H9 (cell line): ENCODE data around the gene RRBP1. TPM values are rescaled to one million over a fixed set of nuclear protein-coding genes. Genes with fewer than 3 reads are reported as not detected.
"Not testable (repeated sequence)": the region's sequence is repeated elsewhere in the genome, so short reads cannot be mapped to it uniquely, and the experiment has no call there.

ENCODE experiments used
- DNase-seq: peaks from one replicate; pipeline ENCODE4 v3.0.0-alpha.2; 2017
- H2AFZ ChIP-seq: one replicate; pipeline ENCODE4 v1.6.1; 2013; ENCODE audit warnings: mild to moderate bottlenecking, low read length, control low read depth, moderate library complexity
- H2AK5ac ChIP-seq: 2 replicates; pipeline ENCODE4 v1.6.1; 2013; ENCODE audit warnings: low read length, control low read depth, mixed read lengths; ENCODE audit not compliant: insufficient read length
- H2BK120ac ChIP-seq: one replicate; pipeline ENCODE4 v1.6.1; 2013; ENCODE audit warnings: low read depth, mild to moderate bottlenecking, low read length, control low read depth, inconsistent platforms; ENCODE audit not compliant: poor library complexity, severe bottlenecking
- H2BK12ac ChIP-seq: 2 replicates; pipeline ENCODE4 v1.6.1; 2013; ENCODE audit warnings: low read length, control low read depth, mixed read lengths, low read depth; ENCODE audit not compliant: insufficient read length
- H2BK15ac ChIP-seq: 2 replicates; pipeline ENCODE4 v1.6.1; 2013; ENCODE audit warnings: low read depth, low read length, control low read depth
- H2BK20ac ChIP-seq: one replicate; pipeline ENCODE4 v1.6.1; 2013; ENCODE audit warnings: low read depth, mild to moderate bottlenecking, low read length, control low read depth, inconsistent platforms; ENCODE audit not compliant: poor library complexity, severe bottlenecking
- H2BK5ac ChIP-seq: 2 replicates; pipeline ENCODE4 v1.6.1; 2013; ENCODE audit warnings: low read length, control low read depth, mixed read lengths; ENCODE audit not compliant: insufficient read length
- H3K14ac ChIP-seq: 2 replicates; pipeline ENCODE4 v1.6.1; 2013; ENCODE audit warnings: low read length, control low read depth; ENCODE audit not compliant: insufficient read depth
- H3K18ac ChIP-seq: 2 replicates; pipeline ENCODE4 v1.6.1; 2013; ENCODE audit warnings: low read depth, mild to moderate bottlenecking, mixed read lengths, low read length, control low read depth; ENCODE audit not compliant: insufficient read length
- H3K23ac ChIP-seq: 2 replicates; pipeline ENCODE4 v1.6.1; 2013; ENCODE audit warnings: low read length, control low read depth, mixed read lengths, low read depth; ENCODE audit not compliant: insufficient read length
- H3K23me2 ChIP-seq: 2 replicates; pipeline ENCODE4 v1.6.1; 2013; ENCODE audit warnings: low read depth, mild to moderate bottlenecking, mixed read lengths, low read length, control low read depth; ENCODE audit not compliant: insufficient read length, poor library complexity, severe bottlenecking
- H3K27ac ChIP-seq: 2 replicates; pipeline ENCODE4 v1.5.1; 2013; ENCODE audit warnings: low read length, control low read depth, mixed read lengths, low read depth; ENCODE audit not compliant: insufficient read length
- H3K27me3 ChIP-seq: 2 replicates; pipeline ENCODE4 v1.6.1; 2013; ENCODE audit warnings: low read length, control low read depth, inconsistent platforms; ENCODE audit not compliant: insufficient read depth
- H3K4ac ChIP-seq: 2 replicates; pipeline ENCODE4 v1.6.1; 2013; ENCODE audit warnings: low read depth, mild to moderate bottlenecking, control low read depth, inconsistent platforms, low read length, moderate library complexity
- H3K4me1 ChIP-seq: 2 replicates; pipeline ENCODE4 v1.6.1; 2013; ENCODE audit warnings: low read length, control low read depth, inconsistent platforms; ENCODE audit not compliant: insufficient read depth
- H3K4me2 ChIP-seq: 2 replicates; pipeline ENCODE4 v1.6.1; 2013; ENCODE audit warnings: low read length, control low read depth, mixed read lengths; ENCODE audit not compliant: insufficient read length, insufficient read depth
- H3K56ac ChIP-seq: 2 replicates; pipeline ENCODE4 v1.6.1; 2013; ENCODE audit warnings: low read depth, mild to moderate bottlenecking, mixed read lengths, low read length, control low read depth; ENCODE audit not compliant: insufficient read length
- H3K79me1 ChIP-seq: 2 replicates; pipeline ENCODE4 v1.6.1; 2013; ENCODE audit warnings: low read depth, mild to moderate bottlenecking, moderate library complexity, low read length, control low read depth, inconsistent platforms; ENCODE audit not compliant: insufficient read depth, poor library complexity, severe bottlenecking
- H3K79me2 ChIP-seq: 2 replicates; pipeline ENCODE4 v1.6.1; 2013; ENCODE audit warnings: low read length, control low read depth, inconsistent platforms; ENCODE audit not compliant: insufficient read depth
- H3K9ac ChIP-seq: 2 replicates; pipeline ENCODE4 v1.6.1; 2013; ENCODE audit warnings: low read length, control low read depth, mixed read lengths; ENCODE audit not compliant: insufficient read length; ENCODE audit errors: extremely low read depth
- H3K9me3 ChIP-seq: one replicate; pipeline ENCODE4 v1.6.1; 2013; ENCODE audit warnings: low read depth, low read length, inconsistent platforms; ENCODE audit not compliant: control insufficient read depth
- H3T11ph ChIP-seq: one replicate; pipeline ENCODE4 v1.6.1; 2013; ENCODE audit warnings: mild to moderate bottlenecking, low read length, control low read depth, inconsistent platforms
- H4K20me1 ChIP-seq: one replicate; pipeline ENCODE4 v1.6.1; 2013; ENCODE audit not compliant: control insufficient read depth, insufficient read length, insufficient read depth
- H4K5ac ChIP-seq: 2 replicates; pipeline ENCODE4 v1.6.1; 2013; ENCODE audit warnings: low read depth, mild to moderate bottlenecking, mixed read lengths, low read length, control low read depth; ENCODE audit not compliant: insufficient read length
- H4K8ac ChIP-seq: replicated peaks from 2 replicates; pipeline ENCODE4 v1.6.1; 2013; ENCODE audit warnings: low read length, control low read depth, mixed read lengths, low read depth; ENCODE audit not compliant: insufficient read length
- H4K91ac ChIP-seq: 2 replicates; pipeline ENCODE4 v1.6.1; 2013; ENCODE audit warnings: low read depth, mild to moderate bottlenecking, moderate library complexity, mixed read lengths, low read length, control low read depth; ENCODE audit not compliant: insufficient read length
- H3K27ac Mint-ChIP-seq, 3 experiments: 2 replicates in 2 of 3; 3 replicates in 1 of 3; pipeline ENCODE4 v1.8.0; 2020 to 2021; ENCODE audit warnings: mixed read lengths in 3 of 3, mild to moderate bottlenecking in 1 of 3, moderate library complexity in 1 of 3
- H3K27me3 Mint-ChIP-seq: 2 replicates; pipeline ENCODE4 v1.8.0; 2021; ENCODE audit warnings: low read depth, mild to moderate bottlenecking, moderate library complexity, mixed read lengths
- H3K36me3 Mint-ChIP-seq, 3 experiments: 2 replicates in 2 of 3; 3 replicates in 1 of 3; pipeline ENCODE4 v1.8.0; 2020 to 2021; ENCODE audit warnings: low read depth in 3 of 3, mixed read lengths in 3 of 3; ENCODE audit not compliant: insufficient read depth in 1 of 3
- H3K4me1 Mint-ChIP-seq, 2 experiments: 2 replicates each; pipeline ENCODE4 v1.8.0; 2020; ENCODE audit warnings: mixed read lengths in 2 of 2
- H3K4me3 Mint-ChIP-seq, 2 experiments: 2 replicates in 1 of 2; 3 replicates in 1 of 2; pipeline ENCODE4 v1.8.0; 2020 to 2021; ENCODE audit warnings: mild to moderate bottlenecking in 2 of 2, mixed read lengths in 2 of 2, moderate library complexity in 1 of 2
- H3K9me3 Mint-ChIP-seq, 2 experiments: 2 replicates in 1 of 2; 3 replicates in 1 of 2; pipeline ENCODE4 v1.8.0; 2020; ENCODE audit warnings: mild to moderate bottlenecking in 2 of 2, mixed read lengths in 2 of 2, moderate library complexity in 1 of 2
- CTCF ChIP-seq: fragments of 200-600 bp; sonication (generic); conservative IDR thresholded peaks from 3 replicates; pipeline ENCODE4 v1.8.0; 2021; ENCODE audit warnings: antibody characterized with exemption, mild to moderate bottlenecking
- WGBS: extraction: QIAGEN DNeasy Blood & Tissue Kit; methylation state at CpG from one replicate; pipeline ENCODE4 v1.1.7; 2013; ENCODE audit warnings: missing lambda C conversion rate, low lambda C conversion rate, mixed read lengths; ENCODE audit not compliant: insufficient read length; ENCODE audit errors: extremely low coverage; 5-methylcytosine and 5-hydroxymethylcytosine counted together
- total RNA-seq: library from RNA; stranded (reverse); gene quantifications from 2 replicates; pipeline ENCODE4 v1.2.1, GENCODE V29; 2021

Gene RRBP1
- total RNA-seq, 1 experiment from 2014 or later: 97.8 TPM

DNA sequence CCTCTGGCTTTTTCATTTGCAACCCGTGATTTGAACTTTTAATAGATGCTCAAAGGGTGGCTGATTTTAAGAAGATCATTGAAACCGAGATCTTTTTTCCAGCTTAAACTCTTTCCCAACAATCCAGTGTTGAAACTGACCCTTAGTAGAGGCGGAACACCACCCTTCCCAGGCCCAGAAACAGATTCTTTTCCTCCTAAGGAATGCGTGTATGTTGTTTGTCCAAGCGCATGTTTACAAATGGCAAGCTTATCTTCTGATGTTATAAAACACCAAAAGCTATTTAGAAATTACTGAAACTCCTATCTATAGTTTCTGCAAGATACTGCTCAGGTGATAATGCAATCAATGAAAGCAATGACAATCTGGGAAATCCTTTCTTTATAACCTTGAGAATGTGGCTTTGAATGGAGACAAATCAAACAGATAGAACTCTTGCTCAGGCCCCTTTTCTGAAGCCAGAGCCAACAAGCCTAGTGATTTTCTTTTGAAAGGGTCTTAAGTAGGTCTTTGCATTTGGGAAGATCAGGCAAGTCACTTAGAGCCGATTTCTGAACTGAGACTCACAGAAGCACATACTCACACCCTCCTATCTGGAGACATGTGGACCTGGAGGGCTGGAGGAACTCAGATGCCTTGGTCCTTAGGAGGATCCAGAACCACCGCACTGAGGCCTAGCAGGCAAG is 26.8 kb upstream of the RRBP1 start:
- no peaks in the 10 kb centered on the region for H3K79me2 ChIP-seq
- Mint-ChIP-seq H3K36me3 (no peaks in the 10 kb centered on the region), H3K4me1 (peaks cover 21% of the 10 kb centered on the region in 2 experiments), H3K4me3 (no peak overlapping the region), H3K9me3 (no peaks in the 10 kb centered on the region), H3K27ac (no peak overlapping the region; a peak in 1 of 7 replicates), H3K27me3 (peaks cover 2% of the 10 kb centered on the region)
- H3K18ac ChIP-seq: no peak overlapping the region
- no peak overlapping the region for H2BK20ac ChIP-seq
- no peak overlapping the region for H2AK5ac ChIP-seq
- H3K79me1 ChIP-seq: no peaks in the 10 kb centered on the region
- H3K9ac ChIP-seq: no peak overlapping the region
- H2BK15ac ChIP-seq: no peak overlapping the region
- H4K8ac ChIP-seq: no peak overlapping the region
- H2BK5ac ChIP-seq: no peak overlapping the region
- H3K23ac ChIP-seq: no peak overlapping the region
- H2BK12ac ChIP-seq: no peak overlapping the region
- H3K4me1 ChIP-seq: peaks cover 2% of the 10 kb centered on the region; the same call in 1 of the 2 replicates
- H3T11ph ChIP-seq: no peak overlapping the region
- H3K23me2 ChIP-seq: no peaks in the 10 kb centered on the region
- no peak for DNase-seq
- no peak overlapping the region for H3K4ac ChIP-seq
- peaks cover 2% of the 10 kb centered on the region for H4K20me1 ChIP-seq
- H3K14ac ChIP-seq: no peak overlapping the region
- no peaks in the 10 kb centered on the region for H3K27me3 ChIP-seq
- H3K9me3 ChIP-seq: no peaks in the 10 kb centered on the region
- WGBS: no CpG with 5 or more reads among the region's 7 CpGs
- H4K5ac ChIP-seq: no peak overlapping the region
- H3K27ac ChIP-seq: no peak overlapping the region
- no peak for TF ChIP-seq CTCF
- no peak overlapping the region for H2AFZ ChIP-seq
- H3K56ac ChIP-seq: no peak overlapping the region
- H4K91ac ChIP-seq: no peak overlapping the region
- no peak overlapping the region for H2BK120ac ChIP-seq
- no peak overlapping the region for H3K4me2 ChIP-seq

DNA sequence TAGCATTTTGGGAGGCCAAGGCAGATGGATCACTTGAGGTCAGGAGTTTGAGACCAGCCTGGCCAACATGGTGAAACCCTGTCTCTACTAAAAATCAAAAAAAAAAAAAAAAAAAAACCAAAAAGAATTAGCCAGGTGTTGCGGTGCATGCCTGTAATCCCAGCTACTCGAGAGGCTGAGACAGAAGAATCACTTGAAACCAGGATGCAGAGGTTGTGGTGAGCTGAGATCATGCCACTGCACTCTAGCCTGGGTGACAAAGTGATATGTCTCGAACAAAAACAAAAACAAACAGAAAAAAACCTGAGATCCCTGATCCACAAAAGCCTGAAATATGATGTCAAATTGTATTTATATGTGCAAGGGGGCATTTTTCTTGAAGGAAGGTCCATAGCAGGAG is 25.9 kb upstream of the RRBP1 start:
- H3K27me3 Mint-ChIP-seq, H3K4ac ChIP-seq, H2BK15ac ChIP-seq, H3K23ac ChIP-seq, H4K20me1 ChIP-seq, H2AFZ ChIP-seq, H4K91ac ChIP-seq, H3K9me3 ChIP-seq, H4K5ac ChIP-seq, H3K27me3 ChIP-seq, H3K4me2 ChIP-seq, H3K9ac ChIP-seq, H3K27ac ChIP-seq, H3K56ac ChIP-seq, H3K36me3 Mint-ChIP-seq, H3K4me1 ChIP-seq, DNase-seq, H2BK12ac ChIP-seq, H3K79me1 ChIP-seq, H3K18ac ChIP-seq, H3K23me2 ChIP-seq, H3K14ac ChIP-seq, H4K8ac ChIP-seq, H2BK120ac ChIP-seq, H3K27ac Mint-ChIP-seq, H3K4me3 Mint-ChIP-seq, H3K9me3 Mint-ChIP-seq, H2BK5ac ChIP-seq, H2AK5ac ChIP-seq, H2BK20ac ChIP-seq, H3T11ph ChIP-seq, H3K79me2 ChIP-seq: not testable (repeated sequence)
- WGBS: no CpG with 5 or more reads among the region's 3 CpGs
- H3K4me1 Mint-ChIP-seq: peaks cover 21% of the 10 kb centered on the region in 2 experiments
